Embryonic facial prominence (tissue), 1 donor: Measurements from ENCODE around the gene PDE6C.
"Not testable (repeated sequence)": the region's sequence is repeated elsewhere in the genome, so short reads cannot be mapped to it uniquely, and the experiment has no call there.

Source experiments
- DNase-seq: peaks from one replicate; pipeline ENCODE4 v3.0.0-alpha.2; 2016; ENCODE audit errors: extremely low spot score

Gene PDE6C

DNA sequence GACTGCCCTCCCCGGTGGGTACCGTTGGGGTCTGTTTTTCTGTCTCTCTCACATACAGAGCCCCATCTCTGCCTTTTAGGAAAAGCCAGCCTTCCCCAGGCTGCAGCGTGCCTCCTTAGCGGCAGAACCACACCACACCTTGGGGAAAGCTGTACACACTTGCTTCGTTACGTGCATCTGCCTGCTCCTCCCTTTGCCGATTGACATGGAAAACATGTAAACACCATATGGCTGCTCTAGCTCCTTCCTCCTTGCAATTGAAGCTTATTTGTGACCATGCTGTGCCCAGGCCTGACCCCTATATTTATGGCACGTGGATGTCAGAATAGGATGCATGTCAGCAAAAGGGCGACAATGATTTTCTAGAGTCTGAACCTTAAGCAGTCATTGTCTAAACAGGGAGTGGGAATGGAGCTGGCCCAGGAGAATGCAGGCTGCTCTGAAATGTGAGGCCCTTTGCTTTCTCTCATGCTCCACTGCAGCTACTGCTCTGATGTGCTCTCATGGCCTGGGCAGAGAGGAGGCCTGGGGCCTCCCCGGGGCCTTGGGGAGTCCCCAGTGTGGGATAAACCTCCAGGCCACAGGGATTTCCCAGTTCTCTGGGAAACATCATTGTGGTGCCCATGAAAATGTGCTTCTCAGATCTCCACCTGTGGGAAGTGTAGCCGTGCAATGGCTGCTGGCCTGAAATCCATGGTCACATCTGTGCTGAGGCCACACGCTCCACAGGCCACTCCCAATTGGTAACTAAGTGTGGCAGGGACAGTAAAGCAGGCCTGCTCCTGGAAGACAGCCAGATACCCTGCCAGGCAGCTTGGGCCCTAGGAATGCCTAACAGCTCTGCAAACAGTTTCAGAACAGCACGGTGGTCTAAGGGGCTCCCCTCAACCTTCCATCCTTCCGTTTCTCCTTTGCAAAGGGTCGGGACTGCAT is 18.6 kb downstream of the PDE6C start:
- DNase-seq, result no peak

DNA sequence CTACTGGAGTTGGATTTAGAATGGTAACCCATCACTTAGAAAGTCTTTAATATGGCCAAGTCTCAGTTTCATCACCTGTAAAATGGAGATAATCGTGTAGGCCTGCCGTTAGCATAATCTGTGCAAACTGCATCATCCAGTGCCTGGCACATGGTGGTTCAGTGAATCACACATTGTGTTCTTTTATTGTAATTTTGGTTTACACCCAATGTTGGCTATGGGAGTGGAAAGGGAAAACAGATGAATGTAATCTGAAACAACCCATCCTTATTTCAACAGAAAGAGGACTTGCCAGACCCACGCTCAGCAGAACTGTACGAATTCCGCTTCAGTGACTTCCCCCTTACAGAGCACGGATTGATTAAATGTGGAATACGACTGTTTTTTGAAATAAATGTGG is 27.5 kb downstream of the PDE6C start:
- no peak for DNase-seq

DNA sequence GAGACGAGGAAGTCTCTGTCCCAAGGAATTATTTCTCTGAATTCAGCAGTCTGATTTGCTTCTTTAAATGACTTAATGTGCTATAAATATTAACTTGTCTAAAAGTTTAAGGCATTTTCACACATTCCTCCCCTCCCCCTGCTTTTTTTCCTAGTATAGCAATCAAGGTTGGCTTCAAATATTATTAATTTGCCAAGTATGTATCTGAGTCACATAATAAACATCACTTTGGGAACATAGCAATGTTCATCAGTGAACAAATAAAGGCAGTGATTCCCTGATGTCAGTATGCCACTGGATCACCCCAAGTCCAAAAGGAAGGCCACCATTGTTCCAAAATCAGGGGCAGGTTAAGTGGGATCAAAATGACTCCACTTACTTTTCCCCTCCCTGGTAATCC is 40.5 kb downstream of the PDE6C start:
- DNase-seq, result no peak

DNA sequence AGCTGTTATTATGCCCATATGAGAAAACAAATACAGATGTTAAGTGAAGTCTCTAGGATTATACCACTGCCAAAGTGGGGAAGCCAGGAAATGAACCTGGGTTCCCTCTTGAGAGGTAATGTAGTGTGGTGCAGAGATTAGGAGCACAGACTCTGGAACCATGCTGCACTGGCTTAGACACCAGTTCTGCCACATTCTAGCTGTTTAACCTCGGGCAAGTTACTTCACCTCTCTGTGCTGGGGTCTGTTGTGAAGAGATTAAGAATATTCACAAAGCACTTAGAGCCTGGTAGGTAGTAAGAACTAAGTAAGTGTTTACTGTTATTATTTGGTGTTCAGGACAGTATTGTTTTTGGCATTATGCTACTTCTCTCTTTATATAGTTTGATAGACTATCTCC is 41.9 kb downstream of the PDE6C start:
- no peak for DNase-seq

DNA sequence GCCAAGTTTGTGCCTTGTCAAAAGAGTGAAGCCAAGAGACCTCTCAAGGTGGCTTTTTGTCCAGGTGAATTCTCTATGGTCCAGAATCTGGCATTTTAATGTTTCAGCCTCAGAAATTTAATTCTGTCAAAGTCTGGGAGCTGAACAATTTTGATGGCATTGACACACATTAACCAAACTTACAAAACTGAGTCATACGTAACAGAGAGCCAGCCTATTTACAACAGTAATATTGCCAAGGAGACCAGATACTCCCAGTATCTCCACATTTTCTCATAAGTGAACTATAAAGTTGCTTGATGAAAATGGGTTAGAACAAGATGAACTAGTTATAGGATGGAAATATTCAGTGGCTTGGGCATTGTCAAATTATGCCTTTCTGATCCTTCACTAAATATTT is 43.8 kb downstream of the PDE6C start:
- no peak for DNase-seq

DNA sequence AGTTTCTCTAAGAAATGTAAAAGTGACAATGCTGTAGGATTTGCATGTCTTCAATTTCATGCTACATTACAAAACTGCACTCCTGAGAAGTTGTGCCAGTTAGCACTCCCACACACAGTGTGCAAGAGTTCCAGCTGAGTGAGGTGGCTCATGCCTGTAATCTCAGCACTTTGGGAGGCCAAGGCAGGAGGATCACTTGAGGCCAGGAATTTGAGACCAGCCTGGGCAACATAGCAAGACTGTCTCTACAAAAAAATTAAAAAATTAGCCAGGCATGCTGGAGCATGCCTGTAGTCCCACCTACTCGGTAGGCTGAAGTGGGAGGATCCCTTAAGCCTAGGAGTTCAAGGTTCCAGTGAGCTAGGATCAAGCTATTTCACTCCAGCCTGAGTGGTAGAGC is 45.4 kb downstream of the PDE6C start:
- DNase-seq, result no peak

DNA sequence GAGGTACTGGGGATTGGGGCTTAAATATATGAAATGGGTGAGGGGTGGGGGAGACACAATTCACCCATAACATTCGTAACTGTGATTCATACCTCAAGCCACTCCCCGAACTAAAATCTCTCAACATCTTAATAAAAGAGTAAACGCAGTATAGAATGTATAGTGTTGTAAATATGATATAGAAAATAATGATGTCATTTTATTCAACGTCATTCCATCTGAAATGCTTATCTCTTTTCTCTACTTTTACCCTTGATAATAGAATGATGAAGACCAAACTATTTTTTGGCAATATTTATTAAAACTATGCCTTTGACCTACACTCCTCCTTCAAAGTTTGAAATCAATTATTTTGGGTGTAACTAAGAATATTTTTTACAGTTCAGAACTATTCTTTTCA is 53.7 kb downstream of the PDE6C start:
- DNase-seq, result no peak

DNA sequence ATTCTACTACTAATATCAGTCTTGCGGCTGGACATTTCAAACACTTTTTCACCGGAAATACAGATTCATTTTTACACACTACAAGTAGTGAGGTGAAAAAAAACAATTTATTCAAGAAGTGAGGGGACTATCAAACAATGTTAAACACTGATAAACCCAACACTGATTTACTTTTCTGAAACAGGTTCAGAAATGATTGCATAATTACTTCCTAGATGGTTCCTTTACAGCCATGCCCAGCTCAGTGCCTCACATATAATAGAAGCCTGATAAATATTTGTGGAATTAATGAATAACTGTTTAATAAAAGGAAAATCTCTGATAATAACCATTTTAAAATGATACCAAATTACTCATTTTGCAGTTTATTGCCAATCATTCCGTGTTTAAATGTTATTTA is 55.5 kb downstream of the PDE6C start:
- no peak for DNase-seq

DNA sequence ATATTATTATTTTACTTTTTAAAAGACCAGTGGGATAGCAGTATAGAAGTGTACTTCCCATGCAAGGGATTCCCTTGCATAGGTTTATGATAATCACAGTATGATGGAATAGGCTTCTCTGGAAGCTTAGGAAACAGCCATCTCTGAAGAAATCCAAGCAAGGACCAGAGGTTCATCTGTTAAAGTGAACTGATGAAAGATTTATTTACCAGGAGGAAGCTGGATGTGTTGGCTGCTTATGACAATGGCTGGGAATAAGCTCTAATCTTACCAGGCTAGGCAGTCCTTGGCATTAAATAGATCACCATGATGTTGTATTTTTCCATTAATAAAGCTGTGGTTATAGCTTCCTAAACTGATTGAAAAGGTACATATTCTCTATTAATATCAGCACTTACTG is 58.0 kb downstream of the PDE6C start:
- DNase-seq, result no peak

DNA sequence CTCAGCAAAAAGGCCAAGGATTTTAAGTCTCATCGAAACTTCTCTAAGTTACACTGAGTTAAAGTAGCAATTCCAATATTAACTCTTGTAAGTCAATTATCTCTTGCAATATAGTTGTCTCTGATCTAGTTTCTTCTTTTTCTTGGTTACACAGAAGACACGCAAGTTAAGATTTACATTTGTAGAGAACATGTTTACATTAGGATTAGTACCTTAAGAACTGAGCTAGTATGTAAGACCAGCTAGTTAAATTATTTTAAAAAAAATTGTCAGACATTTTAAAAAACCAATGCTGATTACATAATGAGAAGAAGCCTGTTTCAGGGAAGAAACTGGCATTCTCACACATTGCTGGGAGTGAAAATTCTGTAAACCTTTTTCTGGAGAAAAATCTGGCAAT is 58.7 kb downstream of the PDE6C start:
- DNase-seq, result no peak

DNA sequence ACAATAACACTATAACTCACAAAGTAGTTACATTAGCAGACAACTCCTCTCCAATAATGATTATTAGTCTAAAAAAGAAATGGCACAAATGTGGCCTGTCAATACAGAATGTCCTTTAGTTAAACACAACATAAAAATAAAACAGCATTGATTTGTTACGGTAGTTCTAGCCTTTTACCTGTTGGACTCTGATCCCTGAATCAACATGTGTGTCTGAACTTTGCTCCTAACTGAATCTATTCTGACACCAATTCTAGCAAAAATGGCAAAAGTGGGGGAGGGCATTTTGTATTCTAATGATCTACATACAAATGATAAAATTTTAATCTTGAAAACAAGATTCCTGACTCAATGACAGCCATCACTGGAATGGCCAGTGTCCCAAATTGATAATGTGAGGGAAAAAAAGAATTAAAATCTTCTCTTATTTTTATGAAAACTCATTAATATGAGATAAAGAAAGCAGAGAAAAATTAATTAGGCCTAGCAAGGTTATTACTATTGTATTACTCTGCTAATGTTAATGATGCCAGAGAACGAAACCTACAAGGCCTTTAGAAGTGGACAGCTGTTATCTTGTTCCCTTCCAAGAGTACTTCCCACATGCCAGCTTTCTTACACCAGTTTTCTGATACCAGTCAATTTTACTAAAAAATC is 59.8 kb downstream of the PDE6C start:
- no peak for DNase-seq

DNA sequence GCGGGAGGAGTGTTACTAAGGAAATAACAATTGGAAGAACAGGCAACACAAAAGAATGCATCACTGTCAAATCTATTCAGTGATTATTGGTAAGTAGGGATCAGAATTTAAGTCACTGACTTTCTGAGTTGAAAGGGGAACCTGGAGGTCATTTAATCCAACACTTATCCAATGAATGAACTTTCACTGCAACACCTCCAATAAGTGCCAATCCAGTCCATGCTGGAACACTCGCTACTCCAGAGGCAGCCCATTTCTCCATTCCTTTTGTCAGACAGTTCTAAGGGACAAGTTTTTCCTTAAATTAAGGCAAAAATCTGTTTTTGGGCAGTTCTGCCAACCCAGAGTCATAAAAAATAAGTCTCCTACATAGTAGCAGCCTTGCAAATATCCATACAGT is 60.6 kb downstream of the PDE6C start:
- no peak for DNase-seq

DNA sequence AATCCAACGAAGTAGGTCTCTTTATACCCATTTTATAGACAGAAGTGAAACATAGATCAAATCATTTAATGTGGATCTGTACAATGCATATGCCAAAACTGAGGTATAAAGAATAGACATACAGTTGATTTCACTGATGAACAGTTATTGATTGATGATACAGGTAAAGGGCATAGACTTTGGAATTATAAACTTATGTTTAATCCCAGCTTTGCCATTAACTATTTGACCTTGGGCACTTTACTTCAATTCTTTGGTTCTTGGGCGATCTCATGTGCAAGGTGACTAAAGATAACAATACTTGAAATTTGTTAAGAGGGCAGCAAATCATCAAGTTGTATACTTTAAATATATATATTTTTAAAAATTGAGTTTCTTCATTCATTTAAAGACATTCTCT is 61.5 kb downstream of the PDE6C start:
- DNase-seq, result no peak

DNA sequence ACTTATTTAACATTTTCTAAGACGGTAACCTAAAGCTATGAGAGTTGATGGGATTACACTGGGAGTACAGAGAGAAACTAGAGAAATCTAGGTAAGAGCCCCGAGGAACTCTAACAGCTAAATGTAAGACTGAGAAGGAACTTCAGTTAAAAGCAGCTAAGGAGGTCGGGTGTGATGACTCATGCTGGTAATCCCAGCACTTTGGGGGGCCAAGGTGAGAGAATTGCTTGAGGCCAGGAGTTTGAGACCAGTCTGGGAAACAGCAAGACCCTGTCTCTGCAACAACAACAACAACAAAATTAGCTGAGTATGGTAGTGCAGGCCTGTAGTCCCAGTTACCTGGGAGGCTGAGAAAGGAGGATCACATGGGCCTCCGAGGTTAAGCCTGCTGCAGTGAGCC is 66.0 kb downstream of the PDE6C start:
- DNase-seq, result no peak

DNA sequence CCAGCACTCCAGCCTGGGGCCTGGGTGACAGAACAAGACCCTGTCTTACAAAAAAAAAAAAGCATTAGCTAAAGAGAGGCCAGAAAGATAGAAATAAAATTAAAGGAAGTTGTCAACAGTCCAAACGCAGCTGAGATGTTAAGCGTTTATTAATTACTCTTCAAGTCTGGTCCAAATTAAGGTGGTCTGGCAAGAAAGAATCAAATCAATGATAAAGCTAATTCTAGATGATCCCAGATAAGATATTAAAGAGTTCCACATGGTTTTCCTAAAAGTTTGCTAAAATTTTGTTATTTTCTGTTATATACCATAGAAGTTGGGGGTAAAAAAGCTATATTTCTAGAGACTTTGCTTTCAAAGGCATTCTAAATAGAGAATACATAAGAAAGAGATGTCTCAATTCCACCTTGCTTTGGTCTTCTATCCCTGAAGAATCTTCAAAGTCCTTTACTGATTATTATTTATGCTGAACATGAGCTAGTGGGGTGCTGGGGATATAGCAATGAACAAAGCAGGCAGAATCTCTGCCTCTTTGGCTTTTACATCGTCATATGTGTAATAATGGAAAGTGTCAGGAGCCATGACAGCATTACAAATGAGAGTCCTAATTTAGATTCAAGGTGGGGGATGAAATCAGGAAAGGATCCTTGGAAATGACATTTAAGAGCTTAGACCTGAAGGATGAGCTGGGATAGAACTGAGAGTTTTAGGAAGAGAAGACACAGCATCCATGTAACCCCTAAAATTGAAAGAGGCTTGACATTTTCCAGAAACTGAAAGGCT is 66.7 kb downstream of the PDE6C start:
- DNase-seq, result no peak

DNA sequence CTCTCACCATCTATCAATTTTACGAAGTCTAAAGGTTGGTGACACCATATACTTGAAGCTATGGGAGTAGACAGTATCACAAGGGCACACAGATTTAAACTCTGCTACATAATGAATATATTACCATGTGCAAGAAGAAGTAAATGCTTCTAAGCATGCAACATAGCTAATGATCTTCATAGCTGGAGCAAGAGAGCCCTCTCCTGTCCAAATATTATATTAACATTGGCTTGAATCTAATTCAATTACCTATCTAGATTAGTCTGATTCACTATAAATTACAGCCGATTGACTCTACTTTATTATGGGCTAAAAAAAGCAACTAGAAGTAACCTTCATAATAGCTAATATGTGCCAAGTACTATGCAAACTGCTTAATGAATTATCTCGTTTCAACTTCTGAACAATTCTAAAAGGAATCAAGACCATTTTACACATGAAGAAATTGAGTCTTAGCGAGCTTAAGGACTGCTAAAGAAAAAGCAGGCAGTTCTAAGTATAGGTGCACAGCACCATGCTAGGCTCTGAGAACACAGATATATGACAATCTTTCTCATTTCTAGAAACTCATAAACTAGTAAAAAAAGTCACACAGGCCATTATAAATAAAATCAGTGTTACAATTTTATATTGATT is 68.2 kb downstream of the PDE6C start:
- DNase-seq, result no peak

DNA sequence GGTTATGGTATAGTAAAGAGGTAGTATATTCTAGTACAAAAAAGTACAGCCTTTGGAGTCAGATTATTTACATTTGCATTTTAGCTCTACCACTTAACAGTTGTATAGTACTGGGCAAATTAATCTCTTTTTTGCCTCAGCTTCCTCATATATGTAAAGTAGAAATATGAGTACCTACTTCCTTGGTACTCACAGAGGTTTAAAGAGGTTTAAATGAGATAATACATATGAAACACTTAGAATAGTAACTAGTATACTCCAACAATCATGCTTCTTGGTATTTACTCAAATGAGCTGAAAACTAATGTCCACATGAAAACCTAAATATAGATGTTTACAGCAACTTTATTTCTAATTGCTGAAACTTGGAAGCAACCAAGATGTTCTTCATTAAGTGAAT is 75.4 kb downstream of the PDE6C start:
- DNase-seq, result no peak

DNA sequence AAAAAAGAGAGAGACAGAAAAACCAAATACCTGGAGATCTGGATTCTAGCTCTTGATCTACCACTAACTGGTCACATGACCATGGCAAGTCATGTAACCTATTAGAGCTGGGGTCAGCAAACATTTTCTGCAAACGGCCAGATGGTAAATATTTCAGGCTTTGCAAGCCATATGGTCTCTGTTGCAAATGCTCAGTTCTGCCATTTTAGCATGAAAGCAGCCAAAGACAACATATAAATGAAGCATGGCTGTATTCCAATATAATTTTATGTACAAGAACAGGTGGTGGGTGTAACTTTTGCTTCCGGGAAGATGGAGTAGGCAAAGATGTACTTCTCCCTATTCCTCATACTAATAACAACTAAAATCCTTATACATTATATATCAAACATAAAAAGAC is 83.4 kb downstream of the PDE6C start:
- DNase-seq, result no peak

DNA sequence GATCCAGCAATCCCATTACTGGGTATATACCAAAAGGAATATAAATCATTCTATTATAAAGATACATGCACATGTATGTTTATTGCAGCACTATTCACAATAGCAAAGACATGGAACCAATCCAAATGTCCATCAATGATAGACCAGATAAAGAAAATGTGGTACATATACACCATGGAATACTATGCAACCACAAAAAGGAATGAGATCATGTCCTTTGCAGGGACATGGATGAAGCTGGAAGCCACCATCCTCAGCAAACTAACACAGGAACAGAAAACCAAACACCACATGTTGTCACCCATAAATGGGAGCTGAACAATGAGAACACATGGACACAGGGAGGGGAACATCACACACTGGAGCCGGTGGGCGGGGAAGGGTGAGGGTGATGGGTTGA is 84.2 kb downstream of the PDE6C start:
- DNase-seq, result not testable (repeated sequence)

DNA sequence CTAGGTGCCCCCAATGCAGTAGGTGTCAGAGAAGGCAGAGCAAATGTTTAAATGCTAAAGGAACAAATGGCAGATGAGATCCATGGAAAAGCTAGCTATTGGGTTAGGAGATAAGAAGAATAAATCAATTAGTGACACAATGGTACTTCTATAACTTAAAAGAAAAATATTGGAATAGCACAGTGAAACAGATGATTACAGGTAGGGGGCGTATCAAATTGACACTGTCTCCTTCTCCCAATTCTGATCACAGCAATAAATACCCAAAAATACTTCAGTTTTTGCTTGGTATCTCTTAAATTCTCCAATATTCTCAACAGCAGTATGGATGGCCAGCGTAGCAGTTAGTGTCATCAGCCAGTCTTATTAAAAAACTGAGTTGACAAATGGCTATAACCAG is 84.9 kb downstream of the PDE6C start:
- no peak for DNase-seq

DNA sequence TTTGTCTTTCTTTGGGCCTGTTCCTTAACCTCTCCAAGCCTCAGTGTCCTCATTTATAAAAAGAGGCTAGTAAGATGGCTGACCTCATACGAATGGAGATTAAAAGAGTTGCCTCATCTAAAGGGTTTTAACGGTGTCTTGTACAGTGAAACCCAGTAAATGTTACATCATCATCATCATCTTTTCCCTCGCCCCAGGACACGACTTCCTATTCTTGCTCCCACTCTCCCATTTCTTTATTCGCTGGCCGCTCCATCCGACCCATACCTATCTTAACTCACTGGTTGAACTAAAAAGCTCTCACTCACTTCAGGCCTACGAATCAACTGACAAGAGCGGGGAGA is 89.5 kb downstream of the PDE6C start:
- no peak for DNase-seq
